Hepatocyte (in vitro differentiated cells): ENCODE results near the gene MAG.

Experiments used
- EZH2 ChIP-seq: fragments of 200-600 bp; sonication (generic); IDR thresholded peaks from 2 replicates; pipeline ENCODE4 v1.6.1; 2016; ENCODE audit warnings: antibody characterized with exemption, mild to moderate bottlenecking, borderline replicate concordance
- EZH2phosphoT487 ChIP-seq: fragments of 200-600 bp; sonication (generic); IDR thresholded peaks from one replicate; pipeline ENCODE4 v1.6.1; 2018; ENCODE audit warnings: antibody characterized with exemption, mild to moderate bottlenecking, low read depth, moderate library complexity; ENCODE audit not compliant: unreplicated experiment, severe bottlenecking
- TF ChIP-seq, protein P1 (sequence below): fragments of 200-600 bp; sonication (generic); IDR thresholded peaks from 2 replicates; pipeline ENCODE4 v1.5.1; 2016; ENCODE audit warnings: antibody characterized with exemption, mild to moderate bottlenecking; ENCODE audit not compliant: poor library complexity

DNA sequence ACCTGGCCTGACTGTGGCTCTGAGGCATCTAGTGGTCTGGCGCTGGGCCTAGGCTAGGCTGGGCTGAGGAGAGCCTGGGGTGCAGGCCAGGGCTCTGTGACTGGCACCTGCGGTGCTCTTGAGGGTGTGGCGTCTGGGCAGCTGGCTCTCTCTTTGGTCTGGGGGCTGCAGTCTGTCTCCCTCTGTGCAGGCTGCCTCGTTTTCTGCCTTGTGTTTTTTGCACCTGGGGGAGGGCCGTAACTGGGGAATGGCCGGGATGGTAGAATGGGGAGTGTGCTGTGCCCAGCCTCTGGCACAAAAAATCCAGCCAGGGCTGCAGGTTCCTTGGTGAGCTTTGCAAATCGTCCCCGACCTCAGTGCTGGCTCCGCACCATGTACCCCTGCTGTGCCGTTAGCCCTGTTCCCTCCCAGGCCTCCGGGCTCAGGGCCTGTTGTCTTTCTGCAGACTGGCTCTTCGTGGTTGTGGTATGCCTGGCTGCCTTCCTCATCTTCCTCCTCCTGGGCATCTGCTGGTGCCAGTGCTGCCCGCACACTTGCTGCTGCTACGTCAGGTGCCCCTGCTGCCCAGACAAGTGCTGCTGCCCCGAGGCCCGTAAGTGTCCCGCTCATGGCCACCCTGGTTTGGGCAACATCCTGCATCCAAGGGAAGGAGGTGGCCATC is 29.7 kb upstream of the MAG start:
- TF ChIP-seq EZH2 (no peak), EZH2phosphoT487 (no peak)
- TF ChIP-seq, protein P1, sequence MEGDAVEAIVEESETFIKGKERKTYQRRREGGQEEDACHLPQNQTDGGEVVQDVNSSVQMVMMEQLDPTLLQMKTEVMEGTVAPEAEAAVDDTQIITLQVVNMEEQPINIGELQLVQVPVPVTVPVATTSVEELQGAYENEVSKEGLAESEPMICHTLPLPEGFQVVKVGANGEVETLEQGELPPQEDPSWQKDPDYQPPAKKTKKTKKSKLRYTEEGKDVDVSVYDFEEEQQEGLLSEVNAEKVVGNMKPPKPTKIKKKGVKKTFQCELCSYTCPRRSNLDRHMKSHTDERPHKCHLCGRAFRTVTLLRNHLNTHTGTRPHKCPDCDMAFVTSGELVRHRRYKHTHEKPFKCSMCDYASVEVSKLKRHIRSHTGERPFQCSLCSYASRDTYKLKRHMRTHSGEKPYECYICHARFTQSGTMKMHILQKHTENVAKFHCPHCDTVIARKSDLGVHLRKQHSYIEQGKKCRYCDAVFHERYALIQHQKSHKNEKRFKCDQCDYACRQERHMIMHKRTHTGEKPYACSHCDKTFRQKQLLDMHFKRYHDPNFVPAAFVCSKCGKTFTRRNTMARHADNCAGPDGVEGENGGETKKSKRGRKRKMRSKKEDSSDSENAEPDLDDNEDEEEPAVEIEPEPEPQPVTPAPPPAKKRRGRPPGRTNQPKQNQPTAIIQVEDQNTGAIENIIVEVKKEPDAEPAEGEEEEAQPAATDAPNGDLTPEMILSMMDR, result no peak
